ENCODE measurements around the gene SLC35G2.

SLC35G2 gene

DNA sequence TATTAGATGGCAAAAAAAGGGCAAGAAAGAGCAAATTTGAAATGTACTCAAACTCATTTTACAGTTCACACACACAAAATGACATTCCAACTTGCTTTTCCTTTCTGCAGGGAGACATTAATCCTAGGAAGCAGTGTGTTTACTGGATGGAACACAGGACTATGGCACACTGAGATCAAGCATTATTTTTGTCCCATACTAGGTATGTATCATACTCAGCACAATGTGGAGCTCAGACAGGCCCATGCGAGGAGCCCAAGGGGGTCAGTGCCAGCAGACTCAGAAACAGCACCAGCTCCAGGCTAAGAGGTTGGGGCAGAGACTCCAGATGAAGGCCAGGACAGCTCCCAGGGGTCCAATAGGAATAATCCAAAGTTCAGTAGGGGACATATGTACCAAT lies 30.8 kb upstream of the SLC35G2 start:
- Histone ChIP-seq H3K27ac (replicated peaks) (no peak overlapping the region), H3K27me3 (ENCODE audit: insufficient read depth, poor library complexity, severe bottlenecking) (no peaks in the 10 kb centered on the region), H3K4me3 (replicated peaks; ENCODE audit: insufficient read depth, low read length) (no peak overlapping the region)
- TF ChIP-seq SPI1 (IDR thresholded peaks at IDR 0.05; ENCODE audit: borderline replicate concordance, low read depth) = no peak
- no peak for TF ChIP-seq CTCF (IDR thresholded peaks at IDR 0.05; ENCODE audit: insufficient read depth, low read length)
- TF ChIP-seq POLR2AphosphoS5 (IDR thresholded peaks at IDR 0.05; ENCODE audit: low read depth) = no peak
- TF ChIP-seq, protein P1, sequence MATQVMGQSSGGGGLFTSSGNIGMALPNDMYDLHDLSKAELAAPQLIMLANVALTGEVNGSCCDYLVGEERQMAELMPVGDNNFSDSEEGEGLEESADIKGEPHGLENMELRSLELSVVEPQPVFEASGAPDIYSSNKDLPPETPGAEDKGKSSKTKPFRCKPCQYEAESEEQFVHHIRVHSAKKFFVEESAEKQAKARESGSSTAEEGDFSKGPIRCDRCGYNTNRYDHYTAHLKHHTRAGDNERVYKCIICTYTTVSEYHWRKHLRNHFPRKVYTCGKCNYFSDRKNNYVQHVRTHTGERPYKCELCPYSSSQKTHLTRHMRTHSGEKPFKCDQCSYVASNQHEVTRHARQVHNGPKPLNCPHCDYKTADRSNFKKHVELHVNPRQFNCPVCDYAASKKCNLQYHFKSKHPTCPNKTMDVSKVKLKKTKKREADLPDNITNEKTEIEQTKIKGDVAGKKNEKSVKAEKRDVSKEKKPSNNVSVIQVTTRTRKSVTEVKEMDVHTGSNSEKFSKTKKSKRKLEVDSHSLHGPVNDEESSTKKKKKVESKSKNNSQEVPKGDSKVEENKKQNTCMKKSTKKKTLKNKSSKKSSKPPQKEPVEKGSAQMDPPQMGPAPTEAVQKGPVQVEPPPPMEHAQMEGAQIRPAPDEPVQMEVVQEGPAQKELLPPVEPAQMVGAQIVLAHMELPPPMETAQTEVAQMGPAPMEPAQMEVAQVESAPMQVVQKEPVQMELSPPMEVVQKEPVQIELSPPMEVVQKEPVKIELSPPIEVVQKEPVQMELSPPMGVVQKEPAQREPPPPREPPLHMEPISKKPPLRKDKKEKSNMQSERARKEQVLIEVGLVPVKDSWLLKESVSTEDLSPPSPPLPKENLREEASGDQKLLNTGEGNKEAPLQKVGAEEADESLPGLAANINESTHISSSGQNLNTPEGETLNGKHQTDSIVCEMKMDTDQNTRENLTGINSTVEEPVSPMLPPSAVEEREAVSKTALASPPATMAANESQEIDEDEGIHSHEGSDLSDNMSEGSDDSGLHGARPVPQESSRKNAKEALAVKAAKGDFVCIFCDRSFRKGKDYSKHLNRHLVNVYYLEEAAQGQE (IDR thresholded peaks at IDR 0.05; ENCODE audit: insufficient replicate concordance, low read depth) = no peak
- no peak for TF ChIP-seq GABPA (IDR thresholded peaks at IDR 0.05; ENCODE audit: low read depth)
- no peak for DNase-seq (ENCODE audit: low read depth in 1 of 2, low spot score in 1 of 2)

- Histone ChIP-seq H3K27ac (replicated peaks) (no peak overlapping the region), H3K27me3 (ENCODE audit: insufficient read depth, poor library complexity, severe bottlenecking) (no peaks in the 10 kb centered on the region), H3K4me3 (replicated peaks; ENCODE audit: insufficient read depth, low read length) (no peak overlapping the region)
- DNase-seq (ENCODE audit: low read depth in 1 of 2, low spot score in 1 of 2) = no peak
- TF ChIP-seq, protein P1 (IDR thresholded peaks at IDR 0.05; ENCODE audit: insufficient replicate concordance, low read depth) = no peak
- TF ChIP-seq SPI1 (IDR thresholded peaks at IDR 0.05; ENCODE audit: borderline replicate concordance, low read depth) (no peak), CTCF (IDR thresholded peaks at IDR 0.05; ENCODE audit: insufficient read depth, low read length) (no peak), GABPA (IDR thresholded peaks at IDR 0.05; ENCODE audit: low read depth) (no peak), POLR2AphosphoS5 (IDR thresholded peaks at IDR 0.05; ENCODE audit: low read depth) (no peak)
Measured at GRCh38 chr3:136789976-136790375, 28.9 kb upstream of the SLC35G2 start.

DNA sequence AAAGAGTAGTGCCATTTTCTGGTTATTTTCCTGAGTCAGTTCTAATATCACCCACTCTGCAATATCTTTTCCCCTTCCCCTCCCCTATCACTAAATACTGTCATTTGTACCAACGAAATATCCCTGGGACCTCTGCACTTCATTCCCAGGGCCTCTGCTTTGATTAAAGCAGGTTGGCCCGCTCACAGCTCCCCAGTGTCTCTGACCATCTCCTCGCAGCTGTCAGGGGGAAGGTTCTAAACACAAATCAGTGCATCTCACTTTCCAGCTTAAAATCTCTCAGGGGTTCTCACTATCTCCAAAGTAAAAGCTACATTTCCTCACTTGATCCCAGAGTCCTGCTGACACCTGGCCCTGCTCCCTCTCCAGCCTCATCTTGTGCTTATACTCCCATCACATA lies 28.1 kb upstream of the SLC35G2 start:
- DNase-seq (ENCODE audit: low read depth in 1 of 2, low spot score in 1 of 2) = no peak
- Histone ChIP-seq H3K4me3 (replicated peaks; ENCODE audit: insufficient read depth, low read length) (no peak overlapping the region), H3K27me3 (ENCODE audit: insufficient read depth, poor library complexity, severe bottlenecking) (no peaks in the 10 kb centered on the region), H3K27ac (replicated peaks) (no peak overlapping the region)
- TF ChIP-seq SPI1 (IDR thresholded peaks at IDR 0.05; ENCODE audit: borderline replicate concordance, low read depth) (no peak), CTCF (IDR thresholded peaks at IDR 0.05; ENCODE audit: insufficient read depth, low read length) (no peak), POLR2AphosphoS5 (IDR thresholded peaks at IDR 0.05; ENCODE audit: low read depth) (no peak), GABPA (IDR thresholded peaks at IDR 0.05; ENCODE audit: low read depth) (no peak)
- TF ChIP-seq, protein P1 (IDR thresholded peaks at IDR 0.05; ENCODE audit: insufficient replicate concordance, low read depth) = no peak
